Measurements from ENCODE around the gene ANKFN1.
A peak's percentile ranks its signal among the peaks of the same experiment; 100 is the strongest.

The ANKFN1 gene

DNA sequence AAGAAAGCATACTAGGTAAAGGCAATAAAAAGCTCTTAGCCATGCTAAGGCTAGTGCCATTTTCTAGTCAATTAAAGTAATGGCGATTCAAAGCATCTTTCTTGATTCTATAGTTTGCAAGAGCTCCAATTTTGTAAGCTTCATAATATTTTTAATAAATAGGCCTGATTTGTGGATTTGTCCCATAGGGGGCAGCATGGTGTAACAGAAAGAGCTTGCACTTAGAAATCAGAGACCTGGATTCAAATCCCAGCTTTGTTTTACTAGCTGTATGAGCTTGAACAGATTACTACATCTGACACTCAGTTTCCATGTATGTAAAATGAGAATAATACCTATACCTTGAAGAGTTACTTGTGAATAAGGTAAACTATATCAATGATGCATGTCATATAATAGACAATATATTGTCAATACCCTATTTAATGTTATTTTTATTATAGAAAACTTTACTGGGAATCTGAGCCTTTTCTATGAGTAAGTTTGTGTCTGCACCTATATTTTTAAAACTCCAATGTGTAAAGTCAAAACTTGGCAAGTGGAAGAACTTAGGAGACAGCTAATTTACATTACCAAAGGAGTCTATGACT is 346.6 kb downstream of the ANKFN1 start:
- peak; percentile 53 for DNase-seq
- Histone ChIP-seq H3K27ac (ENCODE audit: low read length) (no peak overlapping the region), H4K20me1 (ENCODE audit: insufficient read depth, low read length) (no peaks in the 10 kb centered on the region), H3K27me3 (replicated peaks; ENCODE audit: insufficient read depth, low read length) (no peaks in the 10 kb centered on the region), H3F3A (ENCODE audit: insufficient read depth, low read length) (no peaks in the 10 kb centered on the region), H3K79me2 (ENCODE audit: low read length) (no peaks in the 10 kb centered on the region), H2AFZ (ENCODE audit: low read length) (no peak overlapping the region), H3K36me3 (replicated peaks; ENCODE audit: insufficient read depth, low read length) (no peaks in the 10 kb centered on the region), H3K9me3 (replicated peaks; ENCODE audit: insufficient read depth, low read length) (no peaks in the 10 kb centered on the region), H3K4me2 (ENCODE audit: low read depth, low read length) (no peak overlapping the region), H3K9ac (ENCODE audit: low read length) (no peak overlapping the region), H3K9me2 (replicated peaks; ENCODE audit: insufficient read depth, low read length) (no peaks in the 10 kb centered on the region), H3K4me3 (ENCODE audit: low read length) (no peak overlapping the region), H3K4me1 (ENCODE audit: low read length) (no peaks in the 10 kb centered on the region)
- TF ChIP-seq, protein P1, sequence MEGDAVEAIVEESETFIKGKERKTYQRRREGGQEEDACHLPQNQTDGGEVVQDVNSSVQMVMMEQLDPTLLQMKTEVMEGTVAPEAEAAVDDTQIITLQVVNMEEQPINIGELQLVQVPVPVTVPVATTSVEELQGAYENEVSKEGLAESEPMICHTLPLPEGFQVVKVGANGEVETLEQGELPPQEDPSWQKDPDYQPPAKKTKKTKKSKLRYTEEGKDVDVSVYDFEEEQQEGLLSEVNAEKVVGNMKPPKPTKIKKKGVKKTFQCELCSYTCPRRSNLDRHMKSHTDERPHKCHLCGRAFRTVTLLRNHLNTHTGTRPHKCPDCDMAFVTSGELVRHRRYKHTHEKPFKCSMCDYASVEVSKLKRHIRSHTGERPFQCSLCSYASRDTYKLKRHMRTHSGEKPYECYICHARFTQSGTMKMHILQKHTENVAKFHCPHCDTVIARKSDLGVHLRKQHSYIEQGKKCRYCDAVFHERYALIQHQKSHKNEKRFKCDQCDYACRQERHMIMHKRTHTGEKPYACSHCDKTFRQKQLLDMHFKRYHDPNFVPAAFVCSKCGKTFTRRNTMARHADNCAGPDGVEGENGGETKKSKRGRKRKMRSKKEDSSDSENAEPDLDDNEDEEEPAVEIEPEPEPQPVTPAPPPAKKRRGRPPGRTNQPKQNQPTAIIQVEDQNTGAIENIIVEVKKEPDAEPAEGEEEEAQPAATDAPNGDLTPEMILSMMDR (IDR thresholded peaks at IDR 0.05; ENCODE audit: low read length) = peak; percentile 59
- TF ChIP-seq EZH2 (optimal IDR thresholded peaks at IDR 0.05; ENCODE audit: low read depth, low read length) = no peak

DNA sequence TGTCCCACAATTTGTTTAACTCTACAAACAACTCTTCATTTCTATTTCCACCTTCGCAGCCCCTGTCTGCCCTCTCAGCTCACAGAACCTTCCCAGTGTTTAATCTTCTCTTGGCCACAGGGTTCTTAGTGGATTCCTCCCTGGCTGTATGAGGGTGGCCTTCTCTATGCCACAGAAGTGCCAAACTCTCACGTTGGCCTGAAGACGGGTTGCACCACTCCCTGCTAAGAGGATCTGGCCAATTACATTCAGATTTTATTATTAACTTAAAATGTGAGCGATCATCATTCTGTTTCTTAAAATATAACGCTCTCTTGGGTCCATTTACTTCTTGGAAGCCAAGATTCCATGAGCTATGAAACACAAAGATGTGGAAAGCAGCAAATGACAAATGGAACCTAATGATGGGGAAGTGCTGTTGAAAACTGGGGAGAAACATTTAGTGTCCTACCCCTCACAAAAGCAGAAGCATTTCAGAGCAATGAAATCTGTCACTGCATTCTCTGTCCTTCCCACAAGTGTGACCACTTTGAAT is 348.9 kb downstream of the ANKFN1 start:
- H3K27ac ChIP-seq (ENCODE audit: low read length) = no peak overlapping the region
- TF ChIP-seq, protein P1 (IDR thresholded peaks at IDR 0.05; ENCODE audit: low read length) = no peak
- TF ChIP-seq EZH2phosphoT487 (IDR thresholded peaks at IDR 0.05; ENCODE audit: low read length) = no peak
- H3F3A ChIP-seq (ENCODE audit: insufficient read depth, low read length) = no peaks in the 10 kb centered on the region
- H3K4me3 ChIP-seq (ENCODE audit: low read length) = no peak overlapping the region
- H2AFZ ChIP-seq (ENCODE audit: low read length) = no peak overlapping the region
- no peaks in the 10 kb centered on the region for H3K9me3 ChIP-seq (replicated peaks; ENCODE audit: insufficient read depth, low read length)
- H3K4me1 ChIP-seq (ENCODE audit: low read length) = peaks cover 7% of the 10 kb centered on the region
- H3K4me2 ChIP-seq (ENCODE audit: low read depth, low read length) = no peak overlapping the region
- no peaks in the 10 kb centered on the region for H3K36me3 ChIP-seq (replicated peaks; ENCODE audit: insufficient read depth, low read length)
- no peaks in the 10 kb centered on the region for H3K79me2 ChIP-seq (ENCODE audit: low read length)
- H4K20me1 ChIP-seq (ENCODE audit: insufficient read depth, low read length) = no peaks in the 10 kb centered on the region
- H3K9me2 ChIP-seq (replicated peaks; ENCODE audit: insufficient read depth, low read length) = no peaks in the 10 kb centered on the region
- H3K27me3 ChIP-seq (replicated peaks; ENCODE audit: insufficient read depth, low read length) = no peaks in the 10 kb centered on the region
- no peak for DNase-seq
- no peak overlapping the region for H3K9ac ChIP-seq (ENCODE audit: low read length)

DNA sequence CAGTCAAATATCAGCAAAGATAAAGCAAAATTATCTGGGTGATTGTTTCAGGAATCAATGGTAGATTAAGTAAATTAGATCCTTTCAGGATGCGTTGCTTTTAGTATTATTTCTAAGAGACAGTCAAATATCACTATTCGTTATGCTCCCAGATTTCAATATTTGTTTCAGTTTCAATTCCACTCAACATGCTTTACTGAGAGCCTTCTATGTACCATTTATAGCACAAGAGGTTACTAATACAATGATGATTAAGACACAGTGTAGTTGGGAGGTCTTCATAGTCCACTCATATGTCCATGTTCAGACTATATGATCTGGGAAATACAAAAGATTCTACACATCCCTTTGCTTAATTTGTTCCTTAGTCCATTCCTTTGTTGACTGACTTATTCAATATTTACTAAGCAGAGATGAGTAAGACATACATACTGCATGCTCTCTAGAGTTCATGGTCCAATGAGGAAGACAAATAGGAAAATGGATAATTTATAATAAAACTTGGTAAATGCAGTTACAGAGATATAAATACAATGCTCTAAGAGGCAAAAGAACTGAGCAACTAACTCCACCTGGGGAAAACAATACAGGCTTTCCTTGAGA is 352.0 kb downstream of the ANKFN1 start:
- peak overlapping the region; percentile 9; the same call in 1 of the 2 replicates for H3K4me2 ChIP-seq (ENCODE audit: low read depth, low read length)
- H4K20me1 ChIP-seq (ENCODE audit: insufficient read depth, low read length) = no peaks in the 10 kb centered on the region
- H3K9me2 ChIP-seq (replicated peaks; ENCODE audit: insufficient read depth, low read length) = no peaks in the 10 kb centered on the region
- H3K4me1 ChIP-seq (ENCODE audit: low read length) = peaks cover 7% of the 10 kb centered on the region
- DNase-seq = peak; percentile 31
- H3K4me3 ChIP-seq (ENCODE audit: low read length) = no peak overlapping the region
- no peak overlapping the region for H3K9ac ChIP-seq (ENCODE audit: low read length)
- H3F3A ChIP-seq (ENCODE audit: insufficient read depth, low read length) = no peaks in the 10 kb centered on the region
- no peak overlapping the region for H3K27ac ChIP-seq (ENCODE audit: low read length)
- no peaks in the 10 kb centered on the region for H3K79me2 ChIP-seq (ENCODE audit: low read length)
- H3K36me3 ChIP-seq (replicated peaks; ENCODE audit: insufficient read depth, low read length) = no peaks in the 10 kb centered on the region
- no peak overlapping the region for H2AFZ ChIP-seq (ENCODE audit: low read length)
- no peaks in the 10 kb centered on the region for H3K9me3 ChIP-seq (replicated peaks; ENCODE audit: insufficient read depth, low read length)
- no peak for TF ChIP-seq EZH2phosphoT487 (IDR thresholded peaks at IDR 0.05; ENCODE audit: low read length)
- TF ChIP-seq, protein P1 (IDR thresholded peaks at IDR 0.05; ENCODE audit: low read length) = no peak
- TF ChIP-seq EZH2 (optimal IDR thresholded peaks at IDR 0.05; ENCODE audit: low read depth, low read length) = no peak
- H3K27me3 ChIP-seq (replicated peaks; ENCODE audit: insufficient read depth, low read length) = no peaks in the 10 kb centered on the region

Measured in MM.1S (cell line).